HG03175 (cell line): ENCODE data around the gene EXOC5.

ENCODE experiments used
- ATAC-seq: cut with Tn5 transposase; IDR thresholded peaks from one replicate; pipeline ENCODE4 v1.9.1; 2021; ENCODE audit warnings: mild to moderate bottlenecking, moderate library complexity; ENCODE audit not compliant: unreplicated experiment

EXOC5 gene

GRCh38 chr14:57171903-57172302 is 96.8 kb downstream of the EXOC5 start:
- no peak for ATAC-seq

GRCh38 chr14:57171363-57171762 is 97.3 kb downstream of the EXOC5 start:
- ATAC-seq, result no peak

- ATAC-seq, result no peak
Measured at GRCh38 chr14:57169901-57170300, 98.8 kb downstream of the EXOC5 start.

- no peak for ATAC-seq
Measured at GRCh38 chr14:57168138-57168679, 100.5 kb downstream of the EXOC5 start.

- no peak for ATAC-seq
Measured at GRCh38 chr14:57161583-57162234, 107.0 kb downstream of the EXOC5 start.

GRCh38 chr14:57160333-57160732 is 108.4 kb downstream of the EXOC5 start:
- no peak for ATAC-seq

- no peak for ATAC-seq
Measured at GRCh38 chr14:57153286-57153685, 115.4 kb downstream of the EXOC5 start.
